CD4-positive, CD25-positive, alpha-beta regulatory T cell (primary cell): Measurements from ENCODE around the gene MRPL16. TPM values are rescaled to one million over a fixed set of nuclear protein-coding genes. Genes with fewer than 3 reads are reported as not detected.

Source experiments
- ATAC-seq, 2 donors: fragments of 150-1000 bp; cut with Tn5 transposase; one replicate each; pipeline ENCODE4 v1.10.0; 2021; ENCODE audit warnings: low read depth in 2 of 2, moderate number of reproducible peaks in 2 of 2, moderate library complexity in 1 of 2
- DNase-seq, 3 donors: peaks; one replicate each; pipeline versions ENCODE4 v3.0.0 to v3.0.0-alpha.2; 2012 to 2022; ENCODE audit warnings: mixed read lengths in 1 of 3
- H3K27ac ChIP-seq: one replicate; pipeline ENCODE4 v1.7.0; 2013; ENCODE audit warnings: mild to moderate bottlenecking, low read length; ENCODE audit not compliant: insufficient read depth, poor library complexity, severe bottlenecking
- H3K27me3 ChIP-seq: one replicate; pipeline ENCODE4 v1.7.0; 2013; ENCODE audit warnings: low read length; ENCODE audit not compliant: control insufficient read depth, insufficient read depth
- H3K36me3 ChIP-seq: one replicate; pipeline ENCODE4 v1.7.0; 2013; ENCODE audit warnings: mild to moderate bottlenecking, low read length, moderate library complexity; ENCODE audit not compliant: control insufficient read depth, insufficient read depth
- H3K4me1 ChIP-seq: 2 replicates; pipeline ENCODE4 v1.7.0; 2013; ENCODE audit warnings: mild to moderate bottlenecking, low read length; ENCODE audit not compliant: insufficient read depth, control insufficient read depth, poor library complexity, severe bottlenecking
- H3K4me3 ChIP-seq: one replicate; pipeline ENCODE4 v1.7.0; 2013; ENCODE audit warnings: low read depth, mild to moderate bottlenecking, low read length, moderate library complexity
- H3K9me3 ChIP-seq, 2 experiments: 1 replicate in 1 of 2; 2 replicates in 1 of 2; pipeline ENCODE4 v1.7.0; 2013; ENCODE audit warnings: low read length in 2 of 2, mild to moderate bottlenecking in 1 of 2, moderate library complexity in 1 of 2; ENCODE audit not compliant: control insufficient read depth in 2 of 2
- H3K27ac Mint-ChIP-seq, 3 donors: one replicate each; pipeline ENCODE4 v1.8.0; 2020 to 2022; ENCODE audit warnings: mild to moderate bottlenecking in 3 of 3, mixed read lengths in 3 of 3, moderate library complexity in 2 of 3
- H3K27me3 Mint-ChIP-seq: one replicate; pipeline ENCODE4 v1.8.0; 2022; ENCODE audit warnings: mild to moderate bottlenecking, mixed read lengths
- H3K36me3 Mint-ChIP-seq: one replicate; pipeline ENCODE4 v1.8.0; 2020; ENCODE audit warnings: mixed read lengths
- H3K4me1 Mint-ChIP-seq, 4 donors: one replicate each; pipeline ENCODE4 v1.8.0; 2020 to 2022; ENCODE audit warnings: mixed read lengths in 4 of 4, mild to moderate bottlenecking in 1 of 4
- H3K4me3 Mint-ChIP-seq, 4 donors: one replicate each; pipeline ENCODE4 v1.8.0; 2020 to 2022; ENCODE audit warnings: mild to moderate bottlenecking in 4 of 4, mixed read lengths in 4 of 4, moderate library complexity in 3 of 4
- H3K9me3 Mint-ChIP-seq, 7 donors: one replicate each; pipeline ENCODE4 v1.8.0; 2020 to 2022; ENCODE audit warnings: mixed read lengths in 7 of 7, mild to moderate bottlenecking in 3 of 7, moderate library complexity in 2 of 7
- polyA plus RNA-seq, 4 donors: library from polyadenylated mRNA; unstranded; fragments of 300-500 nt; fragmentation: Illumina TruSeq; gene quantifications; one replicate each; pipeline ENCODE4 v1.2.3, GENCODE V29; 2021
- total RNA-seq: library from RNA; stranded (reverse); gene quantifications from one replicate; pipeline ENCODE4 v1.2.3, GENCODE V29; 2022

Gene MRPL16
- total and polyA plus RNA-seq, 5 donors from 2014 or later: 26.9 to 97.1 (median 89.6) TPM

DNA sequence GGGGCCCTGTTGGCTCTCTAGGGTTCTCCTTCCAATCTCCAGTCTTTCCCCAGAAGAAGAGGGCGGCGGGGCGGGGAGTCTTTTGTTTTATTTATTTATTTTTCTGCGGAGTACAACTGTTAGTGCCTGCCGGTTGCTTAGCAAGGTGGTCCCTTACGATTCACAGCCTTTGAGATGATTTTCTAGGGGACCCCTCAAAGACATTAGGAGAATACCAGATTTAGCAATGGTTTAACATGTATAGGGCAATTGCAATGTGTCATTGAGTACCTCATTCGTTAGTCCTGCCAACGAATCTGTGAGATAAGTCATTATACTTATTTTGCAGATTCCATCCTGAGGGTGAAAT is 307 bp upstream of the MRPL16 start:
- Mint-ChIP-seq H3K27me3 (peaks cover 23% of the 10 kb centered on the region), H3K36me3 (peaks cover 17% of the 10 kb centered on the region), H3K4me3 (peak overlapping the region; percentile 93 to 97 (median 95)), H3K4me1 (peaks cover 16 to 31% (median 25%) of the 10 kb centered on the region in 4 donors), H3K9me3 (peaks cover 0 to 3% (median 0%) of the 10 kb centered on the region in 7 donors), H3K27ac (peak overlapping the region; percentile 78 to 96 (median 96))
- no peak for DNase-seq
- ATAC-seq: no peak
- peaks cover 4% of the 10 kb centered on the region for H3K27me3 ChIP-seq
- H3K36me3 ChIP-seq: peaks cover 20% of the 10 kb centered on the region
- H3K27ac ChIP-seq: peak overlapping the region; percentile 77
- H3K4me1 ChIP-seq: peaks cover 14% of the 10 kb centered on the region
- H3K9me3 ChIP-seq: no peaks in the 10 kb centered on the region
- peak overlapping the region; percentile 87 for H3K4me3 ChIP-seq

DNA sequence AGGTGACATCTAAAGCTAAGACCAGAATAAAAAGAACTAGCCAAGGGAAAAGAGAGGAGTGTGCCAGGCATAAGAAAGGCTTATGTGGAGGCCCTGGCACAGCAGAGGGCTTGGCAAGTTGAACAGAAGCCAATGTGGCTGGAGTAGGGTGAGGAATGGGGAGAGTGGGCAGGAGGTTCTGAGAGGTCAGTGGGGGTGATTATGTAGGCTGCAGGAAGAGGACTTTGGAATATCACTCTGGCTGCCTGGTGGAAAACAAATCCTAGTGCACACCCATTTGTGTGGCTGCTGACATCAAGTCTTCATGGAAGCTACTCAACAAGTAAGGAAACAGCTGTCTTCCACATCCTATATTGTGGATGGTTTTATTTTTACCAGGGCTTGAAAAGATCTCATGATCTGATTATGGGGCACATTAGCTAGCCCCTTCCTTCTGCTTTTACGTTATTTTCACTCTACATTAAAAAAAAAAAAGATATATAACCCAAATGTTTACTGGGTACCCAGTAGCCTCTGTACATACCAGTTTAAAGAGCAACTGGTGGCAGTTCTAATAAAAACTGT is 3.4 kb downstream of the MRPL16 start:
- Histone ChIP-seq H3K9me3 (no peaks in the 10 kb centered on the region), H3K27me3 (no peaks in the 10 kb centered on the region), H3K27ac (no peak overlapping the region), H3K4me1 (peaks cover 14% of the 10 kb centered on the region), H3K36me3 (peaks cover 28% of the 10 kb centered on the region), H3K4me3 (no peak overlapping the region)
- H3K27ac Mint-ChIP-seq: no peak overlapping the region
- peaks cover 0 to 2% (median 0%) of the 10 kb centered on the region in 7 donors for H3K9me3 Mint-ChIP-seq
- H3K27me3 Mint-ChIP-seq: peaks cover 11% of the 10 kb centered on the region
- no peak for ATAC-seq
- H3K36me3 Mint-ChIP-seq: peaks cover 17% of the 10 kb centered on the region
- H3K4me3 Mint-ChIP-seq: peak overlapping the region in 1 of 4 donors; percentile 63
- H3K4me1 Mint-ChIP-seq: peaks cover 11 to 23% (median 17%) of the 10 kb centered on the region in 4 donors
- DNase-seq: no peak

DNA sequence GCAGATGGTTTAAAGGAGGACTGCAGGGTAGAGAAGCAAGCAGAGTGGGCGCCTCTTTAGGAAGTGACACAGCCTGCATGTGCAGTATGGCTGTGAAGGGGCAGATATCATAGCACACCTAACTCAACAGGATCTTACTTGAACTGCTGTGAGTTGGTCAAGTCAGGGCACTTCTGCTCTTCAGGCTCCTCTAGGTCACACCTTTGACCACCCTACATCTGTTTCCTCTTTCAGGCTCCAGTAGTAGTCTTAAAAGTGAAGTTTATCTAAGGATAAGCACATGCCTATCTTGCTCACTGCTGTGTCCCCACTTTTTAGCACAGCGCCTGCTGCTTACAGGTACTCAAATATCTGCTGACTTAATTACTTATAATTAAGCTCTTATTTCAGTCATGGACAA is 6.5 kb downstream of the MRPL16 start:
- Mint-ChIP-seq H3K36me3 (peaks cover 17% of the 10 kb centered on the region), H3K9me3 (no peaks in the 10 kb centered on the region), H3K27ac (peak overlapping the region in 1 of 3 donors; percentile 45), H3K27me3 (no peaks in the 10 kb centered on the region), H3K4me1 (peaks cover 0 to 4% (median 3%) of the 10 kb centered on the region in 4 donors), H3K4me3 (no peak overlapping the region)
- peaks cover under 1% of the 10 kb centered on the region for H3K4me1 ChIP-seq
- no peaks in the 10 kb centered on the region for H3K27me3 ChIP-seq
- no peak for ATAC-seq
- no peaks in the 10 kb centered on the region for H3K9me3 ChIP-seq
- H3K36me3 ChIP-seq: peaks cover 28% of the 10 kb centered on the region
- H3K4me3 ChIP-seq: no peak overlapping the region
- no peak overlapping the region for H3K27ac ChIP-seq
- no peak for DNase-seq

DNA sequence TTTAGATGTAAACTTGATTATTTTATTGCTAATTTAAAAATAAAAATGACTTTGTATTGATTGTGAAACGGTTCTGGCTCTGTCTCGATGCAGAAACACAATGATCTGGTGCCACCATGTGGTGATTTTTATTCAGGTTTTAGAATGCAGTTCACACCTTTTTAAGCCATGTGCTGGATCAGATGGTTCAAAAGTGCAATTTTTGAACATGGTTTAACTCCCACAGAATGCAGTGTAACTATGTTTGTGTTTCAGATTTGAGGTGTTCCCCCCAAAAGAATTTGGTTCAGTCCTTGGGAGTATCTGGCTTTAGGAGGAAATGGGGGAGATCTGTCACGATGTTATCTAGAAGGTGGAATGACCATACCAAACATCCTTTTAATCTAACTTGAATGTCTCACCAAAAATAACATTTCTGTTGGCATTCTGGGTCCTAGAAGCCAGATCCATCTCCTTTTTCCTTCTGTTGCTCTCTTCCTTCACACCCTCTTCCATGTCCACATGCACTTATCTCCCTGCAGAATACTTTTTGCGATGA is 7.9 kb downstream of the MRPL16 start:
- peaks cover 10% of the 10 kb centered on the region for H3K36me3 Mint-ChIP-seq
- ATAC-seq: peak; percentile 37 to 63
- no peak overlapping the region for H3K4me3 Mint-ChIP-seq
- no peak overlapping the region for H3K27ac Mint-ChIP-seq
- no peaks in the 10 kb centered on the region for H3K27me3 Mint-ChIP-seq
- Histone ChIP-seq H3K27ac (no peak overlapping the region), H3K27me3 (no peaks in the 10 kb centered on the region), H3K9me3 (no peaks in the 10 kb centered on the region), H3K36me3 (peaks cover 26% of the 10 kb centered on the region), H3K4me3 (no peak overlapping the region), H3K4me1 (no peaks in the 10 kb centered on the region)
- peak; percentile 29 to 73 (median 65) for DNase-seq
- H3K4me1 Mint-ChIP-seq: peaks cover 0 to 3% (median 0%) of the 10 kb centered on the region in 4 donors
- H3K9me3 Mint-ChIP-seq: no peaks in the 10 kb centered on the region

DNA sequence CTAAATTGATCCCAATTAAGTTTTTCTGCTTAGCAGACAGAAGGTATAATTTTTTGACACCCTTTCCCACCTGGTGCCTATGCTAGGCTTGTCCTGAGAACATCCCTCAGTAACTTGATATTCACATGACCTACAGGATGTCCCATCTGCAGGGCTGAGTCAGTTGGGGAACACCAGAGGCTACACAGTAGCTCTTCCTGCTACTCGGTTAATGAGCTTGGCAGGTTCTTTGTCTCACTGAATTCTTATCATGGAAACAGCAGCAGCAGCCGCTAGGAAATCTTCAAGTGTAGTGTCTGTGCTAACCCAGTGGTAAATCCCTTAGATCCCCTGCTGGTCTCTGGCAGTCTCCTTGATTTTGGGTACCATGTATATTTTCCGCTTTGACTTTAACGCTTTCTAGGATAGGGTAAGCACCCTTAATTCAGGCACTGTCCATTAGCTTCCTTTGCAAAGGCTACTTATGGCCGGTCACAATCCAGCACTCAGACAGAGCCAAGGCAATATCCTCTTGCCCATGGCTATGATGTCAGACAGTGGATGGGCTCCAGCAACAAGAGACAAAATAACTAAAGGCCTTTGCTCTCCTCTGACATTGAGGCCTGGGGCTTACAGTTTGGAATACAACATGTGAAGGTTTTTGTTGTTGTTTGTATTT is 8.5 kb downstream of the MRPL16 start:
- Histone ChIP-seq H3K36me3 (peaks cover 20% of the 10 kb centered on the region), H3K27ac (no peak overlapping the region), H3K9me3 (no peaks in the 10 kb centered on the region), H3K4me3 (no peak overlapping the region), H3K27me3 (no peaks in the 10 kb centered on the region), H3K4me1 (no peaks in the 10 kb centered on the region)
- H3K36me3 Mint-ChIP-seq: peaks cover 9% of the 10 kb centered on the region
- DNase-seq (no peak), ATAC-seq (no peak)
- no peaks in the 10 kb centered on the region for H3K9me3 Mint-ChIP-seq
- H3K27ac Mint-ChIP-seq: no peak overlapping the region
- no peak overlapping the region for H3K4me3 Mint-ChIP-seq
- H3K4me1 Mint-ChIP-seq: peaks cover 0 to 3% (median 0%) of the 10 kb centered on the region in 4 donors
- no peaks in the 10 kb centered on the region for H3K27me3 Mint-ChIP-seq

DNA sequence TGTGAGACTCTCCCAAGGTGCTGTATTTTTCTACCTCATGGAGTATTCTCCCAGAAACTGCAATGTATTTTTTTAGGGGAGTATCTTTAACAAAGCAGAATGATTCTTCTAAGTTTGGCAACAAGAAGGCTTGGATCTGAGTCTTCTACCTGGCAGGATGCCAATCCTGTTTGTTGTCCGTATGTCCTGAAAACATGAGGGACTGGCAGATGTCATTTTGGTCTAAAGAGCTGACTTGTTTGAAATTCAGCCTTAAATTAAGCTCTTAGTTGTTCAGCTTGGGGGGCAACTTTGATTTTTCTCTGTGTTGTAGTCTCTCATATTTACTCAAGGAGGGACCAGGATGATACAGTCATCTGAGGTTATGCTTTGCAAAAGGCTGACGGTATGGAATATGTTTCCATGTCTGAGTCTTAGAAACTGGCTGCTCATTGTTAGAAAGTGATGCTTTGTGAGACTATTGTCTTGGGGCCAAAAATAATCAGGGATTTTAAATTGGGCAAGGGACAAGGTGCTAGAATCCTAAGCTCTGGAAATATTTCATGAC is 9.3 kb downstream of the MRPL16 start:
- Mint-ChIP-seq H3K27me3 (no peaks in the 10 kb centered on the region), H3K4me3 (no peak overlapping the region), H3K27ac (no peak overlapping the region), H3K4me1 (no peaks in the 10 kb centered on the region), H3K9me3 (no peaks in the 10 kb centered on the region), H3K36me3 (peaks cover 4% of the 10 kb centered on the region)
- Histone ChIP-seq H3K9me3 (no peaks in the 10 kb centered on the region), H3K27me3 (no peaks in the 10 kb centered on the region), H3K4me1 (no peaks in the 10 kb centered on the region), H3K36me3 (peaks cover 11% of the 10 kb centered on the region), H3K4me3 (no peak overlapping the region), H3K27ac (no peak overlapping the region)
- no peak for ATAC-seq
- DNase-seq: no peak

DNA sequence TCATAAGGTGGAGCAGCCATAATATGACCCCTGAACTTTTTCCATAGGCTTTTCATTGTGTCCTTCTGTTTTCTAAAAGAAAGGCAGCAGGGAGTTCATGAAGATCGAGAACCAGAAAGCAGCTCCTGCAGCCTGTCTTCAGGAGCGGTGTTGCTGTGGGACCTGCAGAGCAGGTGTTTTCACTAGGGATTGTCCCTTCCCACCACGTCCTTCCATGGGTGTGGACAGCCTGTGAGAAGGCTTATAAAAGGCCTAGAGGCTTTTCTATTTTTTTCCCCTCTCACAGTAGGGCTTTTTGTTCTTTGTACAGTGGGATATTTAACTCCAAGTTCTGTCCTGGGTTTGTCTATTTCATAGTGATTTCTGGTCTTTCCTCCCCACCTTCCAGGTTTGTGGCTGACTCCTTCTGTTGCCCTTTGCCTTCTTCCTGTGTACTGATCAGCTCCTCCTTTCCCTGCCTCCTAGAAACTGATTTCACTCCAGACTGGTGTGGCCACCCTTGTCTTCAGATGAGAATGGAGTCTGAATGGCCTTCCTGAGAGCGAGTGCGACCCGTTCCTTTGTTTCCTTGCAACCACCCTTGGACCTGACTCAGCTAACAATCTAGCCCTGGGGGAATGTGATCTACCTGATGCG is 10.1 kb downstream of the MRPL16 start:
- Mint-ChIP-seq H3K27me3 (no peaks in the 10 kb centered on the region), H3K27ac (peak overlapping the region in 1 of 3 donors; percentile 49), H3K4me3 (no peak overlapping the region), H3K4me1 (no peaks in the 10 kb centered on the region), H3K36me3 (peaks cover 11% of the 10 kb centered on the region), H3K9me3 (no peaks in the 10 kb centered on the region)
- no peak overlapping the region for H3K27ac ChIP-seq
- H3K4me3 ChIP-seq: no peak overlapping the region
- H3K36me3 ChIP-seq: peaks cover 4% of the 10 kb centered on the region
- no peaks in the 10 kb centered on the region for H3K9me3 ChIP-seq
- DNase-seq (no peak), ATAC-seq (no peak)
- no peaks in the 10 kb centered on the region for H3K4me1 ChIP-seq
- H3K27me3 ChIP-seq: no peaks in the 10 kb centered on the region
